Glutamatergic neuron (in vitro differentiated cells): ENCODE measurements around the gene PRELID3B. TPM values are rescaled to one million over a fixed set of nuclear protein-coding genes. Genes with fewer than 3 reads are reported as not detected.
A peak's percentile ranks its signal among the peaks of the same experiment; 100 is the strongest.

ENCODE experiments used
- DNase-seq: peaks from one replicate; pipeline ENCODE4 v3.0.0; 2022
- H3K27ac Mint-ChIP-seq: one replicate; pipeline ENCODE4 v1.8.0; 2020; ENCODE audit warnings: mild to moderate bottlenecking, mixed read lengths, inconsistent platforms; ENCODE audit not compliant: unreplicated experiment
- H3K27me3 Mint-ChIP-seq: one replicate; pipeline ENCODE4 v1.8.0; 2020; ENCODE audit warnings: mild to moderate bottlenecking, moderate library complexity, mixed read lengths, inconsistent platforms; ENCODE audit not compliant: unreplicated experiment
- H3K36me3 Mint-ChIP-seq: one replicate; pipeline ENCODE4 v1.8.0; 2020; ENCODE audit warnings: mild to moderate bottlenecking, mixed read lengths, inconsistent platforms; ENCODE audit not compliant: unreplicated experiment
- H3K4me1 Mint-ChIP-seq: one replicate; pipeline ENCODE4 v1.8.0; 2020; ENCODE audit warnings: mild to moderate bottlenecking, low read depth, mixed read lengths, inconsistent platforms; ENCODE audit not compliant: unreplicated experiment
- H3K4me3 Mint-ChIP-seq: one replicate; pipeline ENCODE4 v1.8.0; 2020; ENCODE audit warnings: mild to moderate bottlenecking, mixed read lengths, inconsistent platforms; ENCODE audit not compliant: unreplicated experiment
- H3K9me3 Mint-ChIP-seq: one replicate; pipeline ENCODE4 v1.8.0; 2020; ENCODE audit warnings: mild to moderate bottlenecking, moderate library complexity, mixed read lengths, inconsistent platforms; ENCODE audit not compliant: unreplicated experiment
- CTCF ChIP-seq: fragments of 200-600 bp; sonication (generic); IDR thresholded peaks from one replicate; pipeline ENCODE4 v1.5.0; 2021; ENCODE audit not compliant: partially characterized antibody, unreplicated experiment
- total RNA-seq: library from RNA; stranded (reverse); fragmentation: NEBNext Ultra II Directional; extraction: Animal tissue kit (Norgen Biotek cat#: 25700); gene quantifications from one replicate; pipeline ENCODE4 v1.2.1, GENCODE V29; 2021; ENCODE audit not compliant: unreplicated experiment

The PRELID3B gene
- total RNA-seq, 1 donor from 2014 or later = 65.5 TPM

GRCh38 chr20:59024111-59024530 lies 18.5 kb downstream of the PRELID3B start:
- peaks cover 5% of the 10 kb centered on the region for H3K4me1 Mint-ChIP-seq

DNA sequence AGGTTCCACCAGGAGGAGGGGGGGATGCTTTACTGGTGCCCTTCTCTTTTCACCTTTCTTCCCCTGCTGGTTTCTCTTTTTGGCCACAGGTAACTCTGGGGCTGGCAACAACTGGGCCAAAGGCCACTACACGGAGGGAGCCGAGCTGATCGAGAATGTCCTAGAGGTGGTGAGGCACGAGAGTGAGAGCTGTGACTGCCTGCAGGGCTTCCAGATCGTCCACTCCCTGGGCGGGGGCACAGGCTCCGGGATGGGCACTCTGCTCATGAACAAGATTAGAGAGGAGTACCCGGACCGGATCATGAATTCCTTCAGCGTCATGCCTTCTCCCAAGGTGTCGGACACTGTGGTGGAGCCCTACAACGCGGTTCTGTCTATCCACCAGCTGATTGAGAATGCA lies 19.0 kb downstream of the PRELID3B start:
- no peaks in the 10 kb centered on the region for H3K36me3 Mint-ChIP-seq
- H3K9me3 Mint-ChIP-seq = no peaks in the 10 kb centered on the region
- DNase-seq = no peak
- no peaks in the 10 kb centered on the region for H3K27me3 Mint-ChIP-seq
- no peak overlapping the region for H3K27ac Mint-ChIP-seq
- no peak for TF ChIP-seq CTCF
- H3K4me3 Mint-ChIP-seq = no peak overlapping the region
- H3K4me1 Mint-ChIP-seq = peaks cover 4% of the 10 kb centered on the region

More at GRCh38 chr20:59024111-59024530, 18.5 kb downstream of the PRELID3B start:
- H3K27ac Mint-ChIP-seq = peak overlapping the region; percentile 30
- no peaks in the 10 kb centered on the region for H3K27me3 Mint-ChIP-seq
- no peak for DNase-seq
- H3K9me3 Mint-ChIP-seq = no peaks in the 10 kb centered on the region
- no peak for TF ChIP-seq CTCF
- H3K4me3 Mint-ChIP-seq = no peak overlapping the region
- no peaks in the 10 kb centered on the region for H3K36me3 Mint-ChIP-seq

DNA sequence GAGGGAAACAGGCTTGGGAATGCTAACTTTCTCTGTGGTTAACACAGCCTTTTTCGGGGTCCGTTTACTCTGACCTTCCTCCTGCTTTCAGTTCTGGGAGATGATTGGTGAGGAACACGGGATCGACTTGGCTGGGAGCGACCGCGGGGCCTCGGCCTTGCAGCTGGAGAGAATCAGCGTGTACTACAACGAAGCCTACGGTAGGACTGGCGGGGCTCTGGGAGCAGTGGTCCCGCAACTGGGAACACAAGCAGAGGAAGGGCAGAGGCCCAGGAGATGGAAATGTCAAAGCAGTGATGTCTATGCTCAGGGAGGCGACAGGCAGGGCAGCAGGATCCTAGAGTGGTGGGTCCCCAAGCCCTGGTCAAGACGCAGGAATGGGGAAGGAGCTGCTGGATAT lies 19.8 kb downstream of the PRELID3B start:
- no peak overlapping the region for H3K4me3 Mint-ChIP-seq
- TF ChIP-seq CTCF = no peak
- H3K4me1 Mint-ChIP-seq = peaks cover 4% of the 10 kb centered on the region
- H3K27ac Mint-ChIP-seq = no peak overlapping the region
- H3K27me3 Mint-ChIP-seq = no peaks in the 10 kb centered on the region
- no peaks in the 10 kb centered on the region for H3K9me3 Mint-ChIP-seq
- DNase-seq = no peak
- no peaks in the 10 kb centered on the region for H3K36me3 Mint-ChIP-seq

GRCh38 chr20:59020938-59021551 lies 21.5 kb downstream of the PRELID3B start:
- no peaks in the 10 kb centered on the region for H3K36me3 Mint-ChIP-seq
- no peaks in the 10 kb centered on the region for H3K27me3 Mint-ChIP-seq
- no peak overlapping the region for H3K4me3 Mint-ChIP-seq
- H3K27ac Mint-ChIP-seq = no peak overlapping the region
- H3K9me3 Mint-ChIP-seq = no peaks in the 10 kb centered on the region
- DNase-seq = no peak
- no peak for TF ChIP-seq CTCF
- H3K4me1 Mint-ChIP-seq = peaks cover 7% of the 10 kb centered on the region

GRCh38 chr20:59019217-59019616 lies 23.4 kb downstream of the PRELID3B start, which contains the start of gene TUBB1:
Gene TUBB1, plus strand, starts transcription at chr20:59019429. Its CDS starts 94 bp downstream, at chr20:59019523.
- DNase-seq = peak; percentile 8
- Mint-ChIP-seq H3K27ac (no peak within 1 kb of the TSS), H3K9me3 (no peaks in the 10 kb centered on the region), H3K27me3 (no peaks in the 10 kb centered on the region), H3K36me3 (no peaks in the 10 kb centered on the region), H3K4me3 (no peak within 1 kb of the TSS), H3K4me1 (peaks cover 8% of the 10 kb centered on the region)
- no peak for TF ChIP-seq CTCF
